ENCODE results near the gene SCYL1. TPM values are rescaled to one million over a fixed set of nuclear protein-coding genes. Genes with fewer than 3 reads are reported as not detected.

Gene SCYL1
- polyA plus RNA-seq, 1 donor (not counting 4 experiments of a cell fraction or from before 2014, with no cell fraction given) = 31.3 TPM

DNA sequence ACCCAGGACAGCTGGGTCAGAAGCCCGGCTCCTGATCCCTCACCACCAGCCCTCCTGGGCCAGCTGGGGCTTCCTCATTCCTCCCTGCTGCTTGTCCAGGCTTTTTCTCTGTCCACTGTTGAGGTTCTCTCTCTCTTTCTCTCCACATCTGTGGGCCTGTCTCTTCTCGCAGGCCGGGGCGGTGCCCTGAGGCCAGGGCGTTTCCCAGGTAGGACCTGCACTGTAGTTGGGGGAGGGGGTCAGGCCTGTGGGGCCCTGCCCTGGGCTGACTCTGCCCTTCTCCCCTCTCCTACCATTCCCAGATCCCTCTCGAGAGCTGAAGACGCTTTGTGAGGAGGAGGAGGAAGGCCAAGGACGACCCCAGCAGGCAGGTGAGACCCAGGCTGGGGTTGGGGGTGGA, 55.9 kb downstream of the SCYL1 start:
- H4K20me1 ChIP-seq (ENCODE audit: control insufficient read depth, extremely low read depth, insufficient read depth, low read length) = peaks cover 4% of the 10 kb centered on the region
- H3K27ac ChIP-seq (ENCODE audit: control insufficient read depth, insufficient read depth, low read length) = no peak overlapping the region
- H3K9me1 ChIP-seq (ENCODE audit: control insufficient read depth, extremely low read depth, insufficient read depth, low read length) = no peaks in the 10 kb centered on the region
- H3K79me2 ChIP-seq (ENCODE audit: control insufficient read depth, insufficient read depth, low read length) = peaks cover 2% of the 10 kb centered on the region
- H3K27me3 ChIP-seq (ENCODE audit: control insufficient read depth, extremely low read depth, insufficient read depth, low read length) = no peaks in the 10 kb centered on the region
- DNase-seq (ENCODE audit: low read depth, low spot score) (no peak), FAIRE-seq (no peak)
- dilution Hi-C loops (cut with MboI; ENCODE audit: extremely low pct_ligation_motif_present, low sequenced_read_pairs) = no loop called here
- H2AFZ ChIP-seq (ENCODE audit: control insufficient read depth, low read length) = no peak overlapping the region
- peaks cover 19% of the 10 kb centered on the region for H3K4me1 ChIP-seq (ENCODE audit: control insufficient read depth, extremely low read depth, insufficient read depth, low read length)
- H3K4me2 ChIP-seq (ENCODE audit: control insufficient read depth, extremely low read depth, insufficient read depth, low read depth, low read length) = no peak overlapping the region
- no peaks in the 10 kb centered on the region for H3K9me3 ChIP-seq (ENCODE audit: control insufficient read depth, low read depth, low read length)
- no peak overlapping the region for H3K9ac ChIP-seq (ENCODE audit: control insufficient read depth, extremely low read depth, insufficient read depth, low read length)
- no peak for TF ChIP-seq EZH2 (IDR thresholded peaks at IDR 0.05; ENCODE audit: low read length)
- TF ChIP-seq, protein P1, sequence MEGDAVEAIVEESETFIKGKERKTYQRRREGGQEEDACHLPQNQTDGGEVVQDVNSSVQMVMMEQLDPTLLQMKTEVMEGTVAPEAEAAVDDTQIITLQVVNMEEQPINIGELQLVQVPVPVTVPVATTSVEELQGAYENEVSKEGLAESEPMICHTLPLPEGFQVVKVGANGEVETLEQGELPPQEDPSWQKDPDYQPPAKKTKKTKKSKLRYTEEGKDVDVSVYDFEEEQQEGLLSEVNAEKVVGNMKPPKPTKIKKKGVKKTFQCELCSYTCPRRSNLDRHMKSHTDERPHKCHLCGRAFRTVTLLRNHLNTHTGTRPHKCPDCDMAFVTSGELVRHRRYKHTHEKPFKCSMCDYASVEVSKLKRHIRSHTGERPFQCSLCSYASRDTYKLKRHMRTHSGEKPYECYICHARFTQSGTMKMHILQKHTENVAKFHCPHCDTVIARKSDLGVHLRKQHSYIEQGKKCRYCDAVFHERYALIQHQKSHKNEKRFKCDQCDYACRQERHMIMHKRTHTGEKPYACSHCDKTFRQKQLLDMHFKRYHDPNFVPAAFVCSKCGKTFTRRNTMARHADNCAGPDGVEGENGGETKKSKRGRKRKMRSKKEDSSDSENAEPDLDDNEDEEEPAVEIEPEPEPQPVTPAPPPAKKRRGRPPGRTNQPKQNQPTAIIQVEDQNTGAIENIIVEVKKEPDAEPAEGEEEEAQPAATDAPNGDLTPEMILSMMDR (optimal IDR thresholded peaks at IDR 0.05 in 1 of 3, IDR thresholded peaks at IDR 0.05 in 1 of 3, conservative IDR thresholded peaks at IDR 0.05 in 1 of 3; ENCODE audit: extremely low read depth in 1 of 3, insufficient read depth in 2 of 3, low read length in 3 of 3) = no peak
- H3K4me3 ChIP-seq (ENCODE audit: control insufficient read depth in 2 of 3, extremely low read depth in 1 of 3, insufficient read depth in 2 of 3, low read depth in 1 of 3, low read length in 3 of 3) = no peak overlapping the region
- peaks cover 11 to 14% of the 10 kb centered on the region in 2 experiments for H3K36me3 ChIP-seq (ENCODE audit: control insufficient read depth in 2 of 2, extremely low read depth in 1 of 2, insufficient read depth in 2 of 2, low read length in 2 of 2)

DNA sequence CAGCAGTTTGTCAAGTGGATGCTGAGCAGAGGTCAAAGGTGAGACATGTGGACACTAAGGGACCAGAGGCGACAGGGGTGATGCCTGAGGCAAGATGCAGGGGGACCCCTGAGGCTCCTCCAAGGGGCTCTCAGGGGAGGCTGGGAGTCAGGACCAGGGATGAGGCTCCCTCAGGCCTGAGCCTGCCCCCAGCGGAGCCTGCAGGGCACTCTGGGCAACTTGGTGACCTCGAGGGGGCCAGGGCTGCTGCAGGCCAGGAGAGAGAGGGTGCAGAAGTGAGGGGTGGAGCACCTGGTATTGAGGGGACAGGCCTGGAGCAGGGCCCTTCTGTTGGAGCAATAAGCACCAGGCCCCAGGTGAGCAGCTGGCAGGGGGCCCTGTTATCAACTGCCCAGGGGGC, 57.0 kb downstream of the SCYL1 start:
- DNase-seq (ENCODE audit: low read depth, low spot score) (no peak), FAIRE-seq (no peak)
- H3K4me1 ChIP-seq (ENCODE audit: control insufficient read depth, extremely low read depth, insufficient read depth, low read length) = peaks cover 10% of the 10 kb centered on the region
- H3K36me3 ChIP-seq (ENCODE audit: control insufficient read depth in 2 of 2, extremely low read depth in 1 of 2, insufficient read depth in 2 of 2, low read length in 2 of 2) = peaks cover 14 to 18% of the 10 kb centered on the region in 2 experiments
- H3K27ac ChIP-seq (ENCODE audit: control insufficient read depth, insufficient read depth, low read length) = no peak overlapping the region
- H3K79me2 ChIP-seq (ENCODE audit: control insufficient read depth, insufficient read depth, low read length) = no peaks in the 10 kb centered on the region
- H3K9me1 ChIP-seq (ENCODE audit: control insufficient read depth, extremely low read depth, insufficient read depth, low read length) = no peaks in the 10 kb centered on the region
- no peak overlapping the region for H3K9ac ChIP-seq (ENCODE audit: control insufficient read depth, extremely low read depth, insufficient read depth, low read length)
- no peaks in the 10 kb centered on the region for H3K27me3 ChIP-seq (ENCODE audit: control insufficient read depth, extremely low read depth, insufficient read depth, low read length)
- H4K20me1 ChIP-seq (ENCODE audit: control insufficient read depth, extremely low read depth, insufficient read depth, low read length) = peaks cover 7% of the 10 kb centered on the region
- H3K4me3 ChIP-seq (ENCODE audit: control insufficient read depth in 2 of 3, extremely low read depth in 1 of 3, insufficient read depth in 2 of 3, low read depth in 1 of 3, low read length in 3 of 3) = no peak overlapping the region
- no peaks in the 10 kb centered on the region for H3K9me3 ChIP-seq (ENCODE audit: control insufficient read depth, low read depth, low read length)
- H2AFZ ChIP-seq (ENCODE audit: control insufficient read depth, low read length) = no peak overlapping the region
- dilution Hi-C loops (cut with MboI; ENCODE audit: extremely low pct_ligation_motif_present, low sequenced_read_pairs) = no loop called here
- no peak overlapping the region for H3K4me2 ChIP-seq (ENCODE audit: control insufficient read depth, extremely low read depth, insufficient read depth, low read depth, low read length)
- TF ChIP-seq EZH2 (IDR thresholded peaks at IDR 0.05; ENCODE audit: low read length) = no peak
- TF ChIP-seq, protein P1 (optimal IDR thresholded peaks at IDR 0.05 in 1 of 3, IDR thresholded peaks at IDR 0.05 in 1 of 3, conservative IDR thresholded peaks at IDR 0.05 in 1 of 3; ENCODE audit: extremely low read depth in 1 of 3, insufficient read depth in 2 of 3, low read length in 3 of 3) = no peak
